ENCODE measurements around the gene KLHL6. TPM values are rescaled to one million over a fixed set of nuclear protein-coding genes. Genes with fewer than 3 reads are reported as not detected.

The KLHL6 gene
- total RNA-seq: 1 to 10 TPM; 2.0 to 3.0 TPM
- long read RNA-seq, donor 1: 0 reads
- long read RNA-seq, donor 2, full-length matches to known transcripts: 2 of 2 reads
- long read RNA-seq, donor 2, partial matches to known transcripts: 0 of 2 reads
- long read RNA-seq, donor 2, other reads (novel, unspliced or antisense): 0 of 2 reads

- no peak for DNase-seq (ENCODE audit: low spot score)
- intact Hi-C loops (cut with DNase I): no loop called here
These were observed at the start of gene KLHL6 for GRCh38 chr3:183555541-183556081. TSS of gene KLHL6 (minus strand) at chr3:183555706. CDS start at chr3:183555653, 53 bp downstream.

- intact Hi-C loops (cut with DNase I): no loop called here
These were observed 42.5 kb upstream of the KLHL6 start for GRCh38 chr3:183597959-183598358.

GRCh38 chr3:183594636-183595035 lies 39.1 kb upstream of the KLHL6 start:
- intact Hi-C loops (cut with DNase I): no loop called here

More at GRCh38 chr3:183597959-183598358, 42.5 kb upstream of the KLHL6 start:
- DNase-seq (ENCODE audit: low spot score): no peak

GRCh38 chr3:183592821-183593220 lies 37.3 kb upstream of the KLHL6 start:
- no peak for DNase-seq (ENCODE audit: low spot score)
- intact Hi-C loops (cut with DNase I): no loop called here

More at GRCh38 chr3:183594636-183595035, 39.1 kb upstream of the KLHL6 start:
- DNase-seq (ENCODE audit: low spot score): no peak

GRCh38 chr3:183591881-183592521 lies 36.5 kb upstream of the KLHL6 start:
- intact Hi-C loops (cut with DNase I): no loop called here
- DNase-seq (ENCODE audit: low spot score): no peak

GRCh38 chr3:183590442-183590841 lies 34.9 kb upstream of the KLHL6 start:
- intact Hi-C loops (cut with DNase I): no loop called here
- no peak for DNase-seq (ENCODE audit: low spot score)

GRCh38 chr3:183587336-183587735 lies 31.8 kb upstream of the KLHL6 start:
- intact Hi-C loops (cut with DNase I): no loop called here
- DNase-seq (ENCODE audit: low spot score): no peak

GRCh38 chr3:183586477-183586876 lies 31.0 kb upstream of the KLHL6 start:
- intact Hi-C loops (cut with DNase I): no loop called here
- DNase-seq (ENCODE audit: low spot score): no peak

GRCh38 chr3:183584914-183585280 lies 29.4 kb upstream of the KLHL6 start:
- no peak for DNase-seq (ENCODE audit: low spot score)
- intact Hi-C loops (cut with DNase I): no loop called here

GRCh38 chr3:183584246-183584913 lies 28.9 kb upstream of the KLHL6 start:
- intact Hi-C loops (cut with DNase I): no loop called here
- no peak for DNase-seq (ENCODE audit: low spot score)

- intact Hi-C loops (cut with DNase I): no loop called here
- no peak for DNase-seq (ENCODE audit: low spot score)
These were observed 28.1 kb upstream of the KLHL6 start for GRCh38 chr3:183583331-183584245.

- no peak for DNase-seq (ENCODE audit: low spot score)
- intact Hi-C loops (cut with DNase I): no loop called here
These were observed 26.7 kb upstream of the KLHL6 start for GRCh38 chr3:183582161-183582560.

GRCh38 chr3:183581496-183582155 lies 26.1 kb upstream of the KLHL6 start:
- intact Hi-C loops (cut with DNase I): no loop called here
- DNase-seq (ENCODE audit: low spot score): no peak

GRCh38 chr3:183579967-183580900 lies 24.7 kb upstream of the KLHL6 start:
- no peak for DNase-seq (ENCODE audit: low spot score)
- intact Hi-C loops (cut with DNase I): no loop called here

GRCh38 chr3:183578179-183578578 lies 22.7 kb upstream of the KLHL6 start:
- intact Hi-C loops (cut with DNase I): no loop called here
- DNase-seq (ENCODE audit: low spot score): no peak

- DNase-seq (ENCODE audit: low spot score): no peak
- intact Hi-C loops (cut with DNase I): no loop called here
These were observed 21.8 kb upstream of the KLHL6 start for GRCh38 chr3:183577346-183577745.

GRCh38 chr3:183576487-183577107 lies 21.1 kb upstream of the KLHL6 start:
- DNase-seq (ENCODE audit: low spot score): no peak
- intact Hi-C loops (cut with DNase I): no loop called here

GRCh38 chr3:183572935-183573334 lies 17.4 kb upstream of the KLHL6 start:
- intact Hi-C loops (cut with DNase I): no loop called here
- DNase-seq (ENCODE audit: low spot score): no peak
